Stimulated activated CD4-positive, alpha-beta T cell treated with anti-CD3 and anti-CD28 coated beads, Interleukin-1b, Interleukin-23, amount 100 ng/mL, for 24 hours (primary cell): ENCODE measurements around the gene KRTAP22-1.

Source experiments
- DNase-seq, 4 experiments: peaks; one replicate each; pipeline ENCODE4 v3.0.0-alpha.2; 2020; ENCODE audit warnings: low read depth in 4 of 4, low spot score in 1 of 4

KRTAP22-1 gene

GRCh38 chr21:30600787-30601186, at the start of gene KRTAP22-1:
Gene KRTAP22-1, plus strand, starts transcription at chr21:30601087.
- DNase-seq = no peak

GRCh38 chr21:30552782-30553181, 48.1 kb upstream of the KRTAP22-1 start:
- no peak for DNase-seq

- no peak for DNase-seq
Measured at GRCh38 chr21:30555095-30555494, 45.8 kb upstream of the KRTAP22-1 start.

GRCh38 chr21:30561264-30561895, 39.5 kb upstream of the KRTAP22-1 start, which contains the start of gene KRTAP19-7:
Gene KRTAP19-7, minus strand, starts transcription at chr21:30561314. Its CDS starts 25 bp downstream, at chr21:30561289.
- no peak for DNase-seq

- DNase-seq = no peak
Measured at GRCh38 chr21:30561957-30562356, 38.9 kb upstream of the KRTAP22-1 start.

- DNase-seq = no peak
Measured at GRCh38 chr21:30563072-30563471, 37.8 kb upstream of the KRTAP22-1 start.

- no peak for DNase-seq
Measured at GRCh38 chr21:30563630-30564029, 37.3 kb upstream of the KRTAP22-1 start.

- DNase-seq = no peak
Measured at GRCh38 chr21:30567617-30568016, 33.3 kb upstream of the KRTAP22-1 start.

- no peak for DNase-seq
Measured at GRCh38 chr21:30577766-30578165, 23.1 kb upstream of the KRTAP22-1 start.

- DNase-seq = no peak
Measured at GRCh38 chr21:30579346-30579745, 21.5 kb upstream of the KRTAP22-1 start.

GRCh38 chr21:30580132-30580531, 20.8 kb upstream of the KRTAP22-1 start:
- DNase-seq = no peak

GRCh38 chr21:30582870-30583269, 18.0 kb upstream of the KRTAP22-1 start:
- no peak for DNase-seq

GRCh38 chr21:30590297-30590696, 10.6 kb upstream of the KRTAP22-1 start, which contains the start of gene KRTAP22-2:
Gene KRTAP22-2, minus strand, starts transcription at chr21:30590397.
- no peak for DNase-seq

GRCh38 chr21:30592140-30592539, 8.7 kb upstream of the KRTAP22-1 start, which contains the start of gene KRTAP6-3:
Gene KRTAP6-3, plus strand, starts transcription at chr21:30592440. Its CDS starts 6 bp downstream, at chr21:30592446.
- no peak for DNase-seq

- no peak for DNase-seq
Measured at GRCh38 chr21:30598802-30599201, 2.1 kb upstream of the KRTAP22-1 start, which contains the start of gene KRTAP6-2. Gene KRTAP6-2, minus strand, starts transcription at chr21:30598902. Its CDS starts 28 bp downstream, at chr21:30598874.

GRCh38 chr21:30605968-30606367, 5.1 kb downstream of the KRTAP22-1 start:
- no peak for DNase-seq

- no peak for DNase-seq
Measured at GRCh38 chr21:30612132-30612531, 11.2 kb downstream of the KRTAP22-1 start.

GRCh38 chr21:30613836-30614235, 12.9 kb downstream of the KRTAP22-1 start, which contains the start of gene KRTAP6-1:
Gene KRTAP6-1, minus strand, starts transcription at chr21:30613930. Its CDS starts 26 bp downstream, at chr21:30613904.
- DNase-seq = no peak

GRCh38 chr21:30615199-30615598, 14.3 kb downstream of the KRTAP22-1 start:
- DNase-seq = no peak

- no peak for DNase-seq
Measured at GRCh38 chr21:30616125-30616524, 15.2 kb downstream of the KRTAP22-1 start, which contains the start of gene KRTAP20-1. Gene KRTAP20-1, plus strand, starts transcription at chr21:30616425. Its CDS starts 30 bp downstream, at chr21:30616455.

- DNase-seq = no peak
Measured at GRCh38 chr21:30620080-30620479, 19.2 kb downstream of the KRTAP22-1 start.

GRCh38 chr21:30620522-30620921, 19.6 kb downstream of the KRTAP22-1 start, which contains the start of gene KRTAP20-4:
Gene KRTAP20-4, plus strand, starts transcription at chr21:30620627.
- DNase-seq = no peak

- DNase-seq = no peak
Measured at GRCh38 chr21:30623362-30623761, 22.5 kb downstream of the KRTAP22-1 start.
